Measurements from ENCODE around the gene ANKRD11. TPM values are rescaled to one million over a fixed set of nuclear protein-coding genes. Genes with fewer than 3 reads are reported as not detected.
"Not testable (repeated sequence)": the region's sequence is repeated elsewhere in the genome, so short reads cannot be mapped to it uniquely, and the experiment has no call there.

Gene ANKRD11
- total and polyA plus RNA-seq, 8 donors, result 90.7 to 123 (median 98.4) TPM

GRCh38 chr16:89312194-89312593, 178.2 kb downstream of the ANKRD11 start:
- ATAC-seq (no peak), DNase-seq (peak in 1 of 4 donors; percentile 55)
- Histone ChIP-seq H3K4me3 (no peak overlapping the region), H3K36me3 (peaks cover 0 to 35% of the 10 kb centered on the region in 2 donors), H3K4me1 (peaks cover 12 to 68% of the 10 kb centered on the region in 2 donors), H3K27ac (no peak overlapping the region), H3K9me3 (no peaks in the 10 kb centered on the region), H3K27me3 (no peaks in the 10 kb centered on the region)
- intact Hi-C loops (cut with DNase I), result no loop called here
- TF ChIP-seq CTCF (IDR thresholded peaks at IDR 0.05), result no peak

GRCh38 chr16:89311636-89312035, 178.7 kb downstream of the ANKRD11 start:
- DNase-seq (no peak), ATAC-seq (no peak)
- Histone ChIP-seq H3K27ac (no peak overlapping the region), H3K9me3 (no peaks in the 10 kb centered on the region), H3K4me1 (peaks cover 6 to 63% of the 10 kb centered on the region in 2 donors), H3K27me3 (no peaks in the 10 kb centered on the region), H3K36me3 (peaks cover 0 to 35% of the 10 kb centered on the region in 2 donors), H3K4me3 (no peak overlapping the region)
- intact Hi-C loops (cut with DNase I), result no loop called here
- TF ChIP-seq CTCF (IDR thresholded peaks at IDR 0.05), result no peak

- Histone ChIP-seq H3K36me3 (peaks cover 0 to 34% of the 10 kb centered on the region in 2 donors), H3K27ac (no peak overlapping the region), H3K27me3 (no peaks in the 10 kb centered on the region), H3K4me1 (peaks cover 0 to 42% of the 10 kb centered on the region in 2 donors), H3K4me3 (no peak overlapping the region), H3K9me3 (no peaks in the 10 kb centered on the region)
- ATAC-seq (no peak), DNase-seq (peak in 1 of 4 donors; percentile 48)
- intact Hi-C loops (cut with DNase I), result no loop called here
- TF ChIP-seq CTCF (IDR thresholded peaks at IDR 0.05), result no peak
Observed at GRCh38 chr16:89309438-89310122, 180.8 kb downstream of the ANKRD11 start.

- H3K36me3 ChIP-seq, result peaks cover 0 to 42% of the 10 kb centered on the region in 2 donors
- no peak overlapping the region for H3K4me3 ChIP-seq
- H3K4me1 ChIP-seq, result peaks cover 0 to 34% of the 10 kb centered on the region in 2 donors
- ATAC-seq (peak; percentile 21), DNase-seq (peak in 1 of 4 donors; percentile 53)
- no peaks in the 10 kb centered on the region for H3K27me3 ChIP-seq
- TF ChIP-seq CTCF (IDR thresholded peaks at IDR 0.05), result peak; percentile 35 to 49
- intact Hi-C loops (cut with DNase I), result no loop called here
- no peaks in the 10 kb centered on the region for H3K9me3 ChIP-seq
- H3K27ac ChIP-seq, result peak overlapping the region in 1 of 2 donors; percentile 5
Observed at GRCh38 chr16:89308391-89309333, 181.7 kb downstream of the ANKRD11 start.

GRCh38 chr16:89307421-89307805, 182.9 kb downstream of the ANKRD11 start:
- Histone ChIP-seq H3K4me3 (no peak overlapping the region), H3K27ac (no peak overlapping the region), H3K36me3 (peaks cover 0 to 44% of the 10 kb centered on the region in 2 donors), H3K4me1 (peaks cover 0 to 39% of the 10 kb centered on the region in 2 donors), H3K27me3 (no peaks in the 10 kb centered on the region), H3K9me3 (no peaks in the 10 kb centered on the region)
- TF ChIP-seq CTCF (IDR thresholded peaks at IDR 0.05), result no peak
- intact Hi-C loops (cut with DNase I), result no loop called here
- peak in 1 of 4 donors; percentile 74 for DNase-seq
- ATAC-seq, result no peak

- Histone ChIP-seq H3K4me1 (peaks cover 4 to 39% of the 10 kb centered on the region in 2 donors), H3K36me3 (peaks cover 0 to 43% of the 10 kb centered on the region in 2 donors)
- ATAC-seq; intact Hi-C loops (cut with DNase I); H3K27ac ChIP-seq; H3K4me3 ChIP-seq; H3K27me3 ChIP-seq; H3K9me3 ChIP-seq: not testable (repeated sequence)
- peak in 1 of 4 donors; percentile 46 for DNase-seq
Observed at GRCh38 chr16:89306457-89307420, 183.6 kb downstream of the ANKRD11 start.

Measured in left lung (tissue), 10 donors.